GM21723 (cell line): ENCODE results near the gene ARSG.
"Not testable (repeated sequence)": the region's sequence is repeated elsewhere in the genome, so short reads cannot be mapped to it uniquely, and the experiment has no call there.

ENCODE experiments used
- ATAC-seq: cut with Tn5 transposase; IDR thresholded peaks from one replicate; pipeline ENCODE4 v1.9.1; 2021; ENCODE audit warnings: mild to moderate bottlenecking, moderate library complexity; ENCODE audit not compliant: unreplicated experiment

Gene ARSG

DNA sequence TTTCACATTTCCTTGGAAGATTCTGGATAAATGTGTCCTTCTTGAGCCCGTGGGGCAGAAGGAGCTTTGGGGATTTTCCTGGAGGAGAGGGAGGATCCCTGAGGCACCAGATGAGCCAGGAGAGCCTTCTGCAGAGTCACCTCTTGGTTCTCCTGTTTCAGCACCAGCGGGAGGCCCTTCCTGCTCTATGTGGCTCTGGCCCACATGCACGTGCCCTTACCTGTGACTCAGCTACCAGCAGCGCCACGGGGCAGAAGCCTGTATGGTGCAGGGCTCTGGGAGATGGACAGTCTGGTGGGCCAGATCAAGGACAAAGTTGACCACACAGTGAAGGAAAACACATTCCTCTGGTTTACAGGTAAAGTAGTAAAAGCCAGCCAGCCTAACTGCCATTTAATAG lies 77.1 kb downstream of the ARSG start:
- no peak for ATAC-seq

DNA sequence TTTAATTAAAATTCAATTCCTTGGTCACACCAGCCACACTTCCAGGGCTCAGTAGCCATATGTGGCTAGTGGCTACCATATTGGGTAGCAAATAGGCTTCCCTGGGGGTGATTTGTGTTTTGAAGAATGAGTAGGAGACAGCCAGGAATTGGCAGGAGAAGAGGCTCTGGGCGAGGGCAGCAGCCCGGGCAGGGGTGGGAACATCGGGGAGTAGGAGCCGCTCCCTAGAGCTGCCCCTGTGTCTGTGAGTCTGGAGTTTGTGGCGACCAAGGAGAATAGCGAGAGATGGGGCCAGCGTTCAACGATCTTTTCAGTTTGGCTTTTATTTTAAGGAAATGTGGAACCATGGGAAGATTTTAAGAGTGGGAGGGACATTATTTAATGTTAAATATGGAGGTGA lies 84.3 kb downstream of the ARSG start:
- ATAC-seq = no peak

DNA sequence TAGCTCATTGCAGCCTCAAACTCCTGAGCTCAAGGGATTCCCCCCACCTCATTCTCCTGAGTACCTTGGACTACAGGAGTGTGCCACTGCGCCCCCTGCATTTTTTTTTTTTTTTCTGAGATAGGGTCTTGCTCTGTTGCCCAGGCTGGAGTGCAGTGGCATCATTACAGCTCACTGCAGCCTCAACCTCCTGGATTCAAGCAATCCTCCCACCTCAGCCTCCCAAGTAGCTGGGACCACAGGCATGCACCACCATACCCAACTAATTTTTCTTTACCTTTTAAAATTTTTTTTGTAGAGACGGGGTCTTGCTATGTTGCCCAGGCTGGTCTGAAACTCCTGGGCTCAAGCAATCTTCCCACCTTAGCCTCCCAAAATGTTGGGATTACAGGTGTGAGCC lies 84.9 kb downstream of the ARSG start:
- not testable (repeated sequence) for ATAC-seq

DNA sequence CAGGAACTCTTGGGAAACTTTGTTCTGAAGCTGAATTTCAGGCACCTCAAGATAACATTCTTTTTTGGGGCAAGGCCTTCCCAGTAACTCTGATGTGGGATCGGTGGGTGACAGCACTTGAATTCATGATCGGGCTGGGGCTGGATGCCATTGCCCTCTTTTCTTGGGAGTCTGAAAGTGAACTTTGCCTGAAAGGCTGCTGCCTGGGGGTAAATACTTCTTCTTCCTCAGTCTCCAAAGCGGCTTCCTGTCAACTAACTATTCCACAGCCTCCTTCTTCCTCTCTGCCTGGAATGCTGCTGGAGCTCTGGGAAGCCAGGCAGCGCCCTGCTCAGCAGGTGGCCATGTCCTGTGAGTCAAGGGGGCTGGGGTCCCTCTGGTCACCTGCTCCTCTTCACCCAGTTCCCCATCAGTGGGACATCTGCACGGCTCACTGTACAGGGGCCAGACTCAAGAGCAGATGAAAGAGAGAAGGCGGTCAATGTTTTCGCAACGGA lies 86.5 kb downstream of the ARSG start:
- ATAC-seq = no peak

DNA sequence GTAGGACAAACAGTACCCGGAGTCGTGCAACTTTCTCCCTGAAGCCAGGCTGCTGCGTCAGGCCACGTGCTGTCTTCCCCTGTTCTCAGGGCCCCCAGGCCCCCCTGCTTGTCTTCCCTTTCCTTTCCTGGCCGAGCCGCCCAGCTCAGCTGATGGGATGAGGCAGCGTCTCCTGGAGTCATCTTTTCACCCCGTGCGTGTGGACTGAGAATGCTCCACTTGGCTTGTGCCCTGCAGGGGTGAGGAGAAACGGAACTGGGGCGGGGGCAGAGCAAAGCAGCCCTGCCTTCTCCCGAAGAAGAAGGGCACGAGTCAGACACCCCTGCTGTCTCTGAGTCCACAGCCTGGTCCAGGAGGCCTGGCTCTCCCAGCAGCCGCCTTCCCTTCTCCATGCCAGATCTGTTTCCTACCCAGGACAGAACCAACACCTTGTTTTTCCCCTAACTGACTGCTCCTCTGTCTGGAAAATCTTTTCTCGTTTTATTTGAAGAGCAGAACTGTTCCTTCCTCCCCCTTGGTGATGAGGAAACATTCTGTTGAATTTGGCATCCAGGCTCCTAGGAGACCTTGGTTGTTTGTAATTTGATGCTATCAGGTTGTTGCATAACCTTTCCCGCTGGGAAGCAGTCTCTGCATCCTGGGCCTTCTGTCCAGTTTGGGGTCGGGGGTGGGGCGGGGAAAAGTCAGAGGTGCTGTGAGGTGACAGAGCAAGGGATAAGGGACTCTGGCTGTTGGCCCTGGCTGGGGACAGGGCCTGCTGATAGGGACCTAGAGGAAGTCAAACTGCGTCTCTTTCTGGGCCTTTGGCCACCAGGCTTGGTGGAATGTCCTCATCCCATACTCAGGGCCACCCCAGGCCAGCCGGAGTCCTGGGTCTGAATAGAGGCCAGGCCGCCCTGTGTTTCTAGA lies 87.2 kb downstream of the ARSG start:
- ATAC-seq = no peak

DNA sequence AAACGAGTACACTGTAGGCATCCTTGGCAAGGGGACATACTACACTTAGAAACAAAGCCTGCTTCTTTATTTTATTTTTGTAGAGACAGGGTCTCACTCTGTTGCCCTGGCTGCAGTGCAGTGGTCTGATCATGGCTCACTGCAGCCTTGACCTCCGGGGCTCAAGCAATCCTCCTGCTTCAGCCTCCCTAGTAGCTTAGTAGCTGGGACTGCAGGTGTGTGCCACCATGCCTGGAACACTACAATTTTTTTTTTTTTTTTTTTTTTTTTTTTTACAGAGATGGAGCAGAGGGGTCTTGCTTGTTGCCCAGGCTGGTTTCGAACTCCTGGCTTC lies 87.8 kb downstream of the ARSG start:
- ATAC-seq = no peak

DNA sequence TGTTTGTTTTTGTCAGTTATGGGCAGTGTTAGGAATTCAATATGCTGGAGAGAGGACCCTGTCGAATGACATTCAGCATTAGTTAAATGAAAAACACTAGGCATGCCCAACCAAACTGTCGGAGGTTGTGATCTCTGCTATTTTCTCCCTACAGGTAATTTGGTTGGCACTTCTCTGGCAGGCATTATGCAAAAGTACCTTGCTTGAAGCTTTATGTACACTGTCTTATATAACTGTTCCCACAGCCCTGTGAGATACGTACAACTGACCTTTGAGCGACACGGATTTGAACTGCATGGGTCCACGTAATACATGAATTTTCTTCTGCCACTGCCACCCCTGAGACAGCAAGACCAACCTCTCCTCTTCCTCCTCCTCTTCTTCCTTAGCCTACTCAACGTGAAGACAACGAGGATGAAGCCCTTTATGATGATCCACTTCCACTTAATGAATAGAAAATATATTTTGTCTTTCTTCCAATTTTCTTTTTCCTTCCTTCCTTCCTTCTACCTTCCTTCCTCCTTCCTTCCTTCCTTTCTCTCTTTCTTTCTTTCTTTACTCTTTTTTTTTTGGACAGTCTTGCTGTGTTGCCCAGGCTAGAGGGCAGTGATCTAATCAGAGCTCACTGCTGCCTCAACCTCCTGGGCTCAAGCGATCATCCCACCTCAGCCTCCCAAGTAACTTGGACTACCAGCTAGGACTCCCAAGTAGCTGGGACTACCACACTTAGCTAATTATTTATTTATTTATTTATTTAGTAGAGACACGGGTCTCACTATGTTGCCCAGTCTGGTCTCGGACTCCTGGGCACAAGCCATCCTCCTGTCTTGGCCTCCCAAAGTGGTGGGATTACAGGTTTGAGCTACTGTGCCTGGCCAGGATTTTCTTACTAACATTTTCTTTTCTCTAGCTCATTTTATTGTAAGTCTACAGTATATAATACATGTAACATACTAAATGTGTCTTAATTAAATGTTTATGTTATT lies 88.7 kb downstream of the ARSG start:
- no peak for ATAC-seq

DNA sequence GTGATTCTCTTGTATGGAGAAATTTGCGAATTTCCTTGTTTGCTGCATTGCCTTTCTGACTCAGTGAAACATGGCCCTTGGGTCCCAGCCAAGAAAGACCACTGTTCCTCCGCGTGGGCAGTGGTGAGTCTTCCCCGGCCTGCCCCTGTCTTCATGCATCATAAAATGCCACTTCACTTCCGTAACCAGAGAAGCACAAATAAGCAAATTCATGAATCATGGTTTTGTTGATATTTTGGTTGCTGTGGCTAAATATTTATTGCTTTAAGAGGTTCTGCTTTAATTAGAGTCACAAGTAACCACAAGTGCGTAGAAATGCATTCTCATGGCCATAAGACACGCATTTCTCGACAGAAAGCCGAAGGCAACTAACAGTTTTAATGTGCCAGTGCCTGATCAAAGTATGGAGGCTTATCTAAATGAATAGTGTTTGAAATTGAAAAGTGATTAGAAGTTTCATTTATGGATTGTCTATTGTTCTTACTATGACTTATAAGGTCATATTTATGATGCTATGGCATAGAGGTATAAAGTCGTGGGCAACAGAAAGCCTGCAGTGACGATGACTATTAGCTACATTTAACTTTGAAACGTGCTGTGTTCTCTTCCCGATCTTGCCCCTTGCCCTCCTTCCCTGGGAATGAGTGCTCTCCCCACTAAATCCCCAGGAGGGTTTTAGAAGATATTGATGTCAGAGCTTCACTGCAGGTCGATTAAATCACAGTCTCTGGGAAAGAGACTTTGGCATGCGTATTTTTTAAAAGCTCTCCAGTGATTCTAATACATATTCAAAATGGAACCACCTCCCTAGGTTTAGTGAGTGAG lies 90.0 kb downstream of the ARSG start:
- no peak for ATAC-seq

DNA sequence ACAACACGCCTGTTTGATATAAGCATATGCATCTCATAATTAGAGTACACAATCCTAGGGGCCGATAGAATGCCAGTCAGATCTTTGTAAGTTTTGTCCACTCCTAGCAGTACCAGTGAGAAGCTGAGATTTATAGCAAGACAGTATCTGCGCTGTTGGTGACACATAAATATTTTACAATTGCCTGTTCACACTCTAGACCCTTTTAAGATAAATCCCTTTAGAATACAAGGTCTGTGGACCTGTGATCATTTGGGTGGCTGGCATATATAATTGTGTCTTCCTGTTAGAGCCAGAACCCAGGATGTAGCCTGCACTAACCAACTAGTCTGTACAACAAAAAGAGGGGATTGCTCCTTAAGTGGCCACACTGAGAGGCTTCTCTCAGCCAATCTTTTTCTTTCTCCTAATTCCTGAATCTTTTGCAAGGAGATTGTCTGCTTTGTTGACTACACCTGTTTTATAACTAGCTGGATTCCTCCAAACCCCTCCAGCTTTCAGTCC lies 91.3 kb downstream of the ARSG start:
- no peak for ATAC-seq

DNA sequence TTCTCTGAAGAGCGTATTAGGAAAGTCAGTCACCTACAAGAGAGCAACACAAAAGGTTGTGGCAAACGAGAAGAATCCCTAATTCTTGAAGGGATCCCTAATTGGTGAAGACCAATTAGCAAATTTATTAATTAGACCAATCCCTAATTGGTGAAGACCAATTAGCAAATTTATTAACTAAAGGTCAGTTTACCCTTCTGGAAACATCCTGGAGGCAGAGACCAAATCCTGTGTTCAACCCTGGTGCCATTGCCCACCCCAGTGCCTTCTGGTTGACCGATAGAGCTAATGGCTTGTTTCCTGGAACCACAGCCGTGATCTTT lies 91.8 kb downstream of the ARSG start:
- no peak for ATAC-seq

DNA sequence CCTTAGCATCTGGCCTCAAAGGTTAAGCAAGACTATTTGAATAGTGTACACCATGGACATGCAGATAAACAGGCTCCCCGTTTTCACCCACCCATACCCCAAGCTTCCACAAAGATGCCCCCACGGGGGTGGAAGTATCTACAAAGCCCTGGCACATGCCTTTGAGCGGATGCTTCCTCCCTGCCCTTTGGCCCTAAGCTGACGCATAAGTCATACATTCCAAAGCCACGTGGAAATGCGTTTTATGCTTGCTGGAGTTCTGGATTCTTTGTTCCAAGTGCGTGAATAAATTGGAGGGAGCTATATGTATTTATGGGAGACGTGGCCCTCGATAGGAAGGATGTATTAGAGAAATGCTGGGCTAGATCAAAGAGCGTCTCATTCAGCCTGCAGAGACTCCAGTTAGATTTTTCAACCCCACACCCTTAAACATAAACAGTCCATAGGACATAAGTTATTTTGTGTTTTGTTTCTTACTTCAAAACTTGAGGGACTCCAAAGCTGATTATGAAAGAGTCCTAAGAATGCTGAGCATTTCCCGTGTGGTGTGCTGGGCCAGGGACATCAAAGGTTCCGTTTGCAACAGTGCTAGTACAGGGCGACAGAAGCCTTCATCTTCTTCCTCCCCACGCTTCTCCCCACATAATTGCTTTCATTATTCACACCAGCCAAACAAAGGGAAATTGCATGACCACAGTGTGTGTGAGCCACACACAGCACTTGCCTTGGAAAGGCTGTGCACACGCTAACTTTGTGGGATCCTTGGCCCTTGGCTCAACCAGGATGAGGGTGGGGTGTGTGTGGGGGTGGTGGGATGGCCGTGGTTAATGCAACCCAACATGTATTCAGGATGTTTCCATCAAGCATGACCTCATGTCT lies 92.4 kb downstream of the ARSG start:
- no peak for ATAC-seq

DNA sequence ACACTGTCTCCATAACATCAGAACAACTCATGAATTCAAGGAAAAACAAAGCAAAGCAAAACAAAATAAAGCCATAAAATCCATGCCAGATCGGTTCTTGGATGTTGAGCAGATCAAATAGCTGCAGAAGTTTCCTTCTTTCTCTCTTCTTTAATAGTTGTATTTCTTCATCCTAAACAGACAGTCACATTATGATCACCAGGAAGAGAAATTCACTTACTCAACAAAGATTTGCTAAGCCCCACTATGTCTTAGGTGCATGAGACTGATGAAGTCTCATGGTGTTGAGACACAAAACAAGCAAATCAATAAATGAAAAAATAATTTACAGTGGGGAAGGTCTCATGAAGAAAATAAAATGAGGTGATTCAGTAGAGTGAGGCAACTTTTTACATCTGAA lies 93.2 kb downstream of the ARSG start:
- ATAC-seq = no peak

DNA sequence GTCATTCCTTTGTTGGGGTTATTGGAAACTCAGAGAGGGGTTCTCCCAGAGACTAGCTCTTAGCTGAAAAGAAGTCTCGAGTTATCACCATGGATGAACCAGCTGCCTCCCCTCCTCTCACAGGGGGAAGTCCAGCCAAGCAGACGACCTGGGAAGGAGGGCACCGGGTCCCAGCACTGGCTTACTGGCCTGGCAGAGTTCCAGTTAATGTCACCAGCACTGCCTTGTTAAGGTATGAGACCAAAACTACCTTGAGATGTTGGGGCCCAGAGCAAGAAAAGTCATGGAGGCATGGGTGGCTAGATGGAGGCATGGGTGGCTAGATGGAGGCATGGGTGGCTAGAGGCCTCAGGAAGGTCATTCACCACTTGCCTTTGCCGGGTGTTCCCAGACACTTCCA lies 93.6 kb downstream of the ARSG start:
- ATAC-seq = no peak

DNA sequence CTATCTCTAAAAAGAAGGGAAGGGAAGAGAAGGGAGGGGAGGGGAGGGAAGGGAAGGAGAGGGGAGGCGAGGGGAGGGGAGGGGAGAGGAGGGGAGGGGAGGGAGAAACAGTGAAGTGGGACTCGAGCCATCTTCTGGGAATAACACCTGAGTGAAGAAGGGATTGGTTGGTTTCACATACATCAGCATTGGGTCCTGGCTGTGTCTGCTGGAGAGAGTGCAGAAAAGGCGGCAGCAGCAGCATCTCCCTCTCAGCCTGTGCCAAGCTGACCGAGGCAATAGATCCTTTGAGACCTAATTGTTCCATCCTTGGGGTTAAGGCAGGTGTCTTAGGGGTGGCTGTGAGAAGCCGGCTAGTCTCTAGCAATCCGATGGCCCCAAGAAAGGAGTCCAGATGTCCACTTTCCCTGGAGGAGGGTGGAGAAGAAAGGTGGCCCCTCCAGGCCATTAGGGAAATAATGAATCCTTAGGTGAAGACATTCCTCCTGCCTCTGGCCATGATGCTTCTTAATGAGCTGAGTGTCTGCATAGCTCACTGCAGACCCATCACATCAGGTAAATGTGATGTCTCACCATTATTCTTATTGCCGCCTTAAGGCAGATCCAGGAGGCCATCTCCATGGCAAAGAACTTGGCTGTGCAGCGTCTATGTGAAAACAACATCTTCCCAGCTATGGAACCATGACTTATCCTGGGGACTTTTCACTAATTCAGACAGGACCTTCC lies 94.4 kb downstream of the ARSG start:
- no peak for ATAC-seq

DNA sequence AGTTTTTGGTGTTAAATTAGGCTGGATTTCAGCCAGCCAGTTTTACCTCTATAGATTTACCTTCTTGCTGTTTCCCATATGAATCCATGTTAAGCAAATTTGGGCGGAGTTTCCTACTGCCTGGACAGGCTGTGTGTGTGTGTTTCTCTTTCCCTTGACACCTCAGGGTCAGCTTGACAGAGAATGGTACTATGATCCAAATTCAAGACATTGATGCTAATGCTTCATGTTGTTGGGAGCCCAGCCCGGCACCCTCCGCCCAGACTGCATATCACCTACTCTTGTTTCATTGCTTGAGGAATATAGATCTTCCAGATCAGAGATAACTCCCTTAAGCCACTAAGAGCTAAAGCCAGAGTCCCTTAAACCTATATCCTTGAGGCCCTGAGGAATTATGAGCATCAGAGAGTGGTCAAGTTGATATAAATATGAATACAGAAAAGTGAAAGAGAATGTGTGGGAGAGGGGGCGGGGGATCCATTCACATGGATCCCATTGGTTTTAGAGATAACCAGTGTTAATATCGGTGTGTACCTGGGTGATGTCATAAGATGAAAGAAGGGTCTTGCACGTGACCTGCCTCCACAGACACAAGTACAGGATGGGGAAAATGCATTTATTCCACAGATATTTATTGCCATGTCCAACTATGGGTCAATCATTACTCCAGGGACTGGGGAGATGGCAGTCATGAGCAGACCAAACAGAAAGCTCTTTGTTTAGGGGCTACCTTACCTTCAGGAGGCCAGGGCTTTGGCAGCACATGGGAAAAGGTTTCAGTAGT lies 96.3 kb downstream of the ARSG start:
- ATAC-seq = no peak

DNA sequence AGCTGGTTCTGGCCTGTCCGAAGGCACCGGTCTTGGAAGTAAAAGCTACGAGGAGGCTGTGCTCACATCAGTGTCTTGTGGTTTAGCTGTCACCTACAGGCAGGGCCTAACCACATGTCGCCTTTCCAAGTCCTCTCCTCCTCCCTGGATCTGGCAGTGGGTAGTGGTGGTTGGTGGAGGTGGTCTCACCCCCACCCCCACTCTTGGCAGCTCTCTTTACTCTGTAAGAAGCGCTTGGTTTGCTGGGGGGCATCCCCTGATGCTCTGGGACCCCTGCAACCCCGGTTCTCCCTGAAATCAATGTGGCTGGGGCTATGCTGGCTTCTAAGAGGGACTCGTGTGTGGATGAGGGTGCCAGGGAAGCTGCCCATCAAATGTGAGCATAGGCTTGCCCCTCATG lies 97.7 kb downstream of the ARSG start:
- no peak for ATAC-seq

DNA sequence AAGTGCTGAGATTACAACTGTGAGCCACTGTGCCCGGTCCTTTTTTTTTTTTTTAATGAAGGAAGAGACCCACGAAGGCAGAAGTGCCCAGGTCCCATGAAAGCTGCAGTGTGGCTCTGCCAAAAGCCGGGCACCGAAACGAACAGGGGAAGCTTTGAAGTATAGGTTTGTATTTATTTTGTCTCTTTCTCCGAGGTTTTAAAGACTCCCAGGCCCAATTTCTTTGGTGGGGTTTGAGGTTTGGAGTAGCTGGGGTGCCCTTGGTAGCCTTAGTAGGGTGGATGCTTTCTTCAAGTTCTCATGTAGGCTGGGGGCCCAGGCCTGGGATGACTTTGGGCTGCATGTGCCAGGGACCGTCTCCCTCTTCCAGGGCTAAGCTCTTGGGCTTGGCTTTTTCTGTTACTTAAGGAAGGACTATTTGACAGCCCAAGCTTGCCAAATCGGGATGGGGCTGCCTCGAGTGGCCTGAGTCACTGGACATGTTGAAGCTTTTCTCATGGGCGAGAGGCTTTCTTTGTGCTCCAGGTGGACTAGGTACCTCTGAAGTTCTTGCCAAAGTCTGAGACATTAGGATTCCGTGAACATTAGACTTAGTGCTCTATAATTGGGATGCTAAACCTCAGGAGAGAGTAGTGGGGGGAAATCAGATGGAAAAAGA lies 99.7 kb downstream of the ARSG start:
- ATAC-seq = no peak
